SK-N-SH treated with all-trans-retinoic acid at 6 μM for 48 hours (cell line): ENCODE measurements around the gene RALGAPB.
"Not testable (repeated sequence)": the region's sequence is repeated elsewhere in the genome, so short reads cannot be mapped to it uniquely, and the experiment has no call there.

ENCODE experiments used
- ATAC-seq: fragments of 200-7000 bp; cut with Tn5 transposase; 3 replicates; pipeline ENCODE4 v1.9.1; 2020; ENCODE audit warnings: mild to moderate bottlenecking, moderate library complexity
- ARNTL ChIP-seq: fragments of 450-650 bp; formaldehyde crosslinking; IDR thresholded peaks from 2 replicates; pipeline ENCODE4 v1.5.0; 2020; ENCODE audit warnings: low read depth, mild to moderate bottlenecking, moderate library complexity, borderline replicate concordance
- BACH2 ChIP-seq: fragments of 250-450 bp; sonication (Bioruptor Pico); IDR thresholded peaks from 2 replicates; pipeline ENCODE4 v1.9.0; 2021; ENCODE audit warnings: mild to moderate bottlenecking, borderline replicate concordance
- CREB5 ChIP-seq: fragments of 250-450 bp; sonication (Bioruptor Pico); IDR thresholded peaks from 2 replicates; pipeline ENCODE4 v1.5.1; 2020; ENCODE audit warnings: low read depth, mild to moderate bottlenecking, moderate library complexity
- CSDC2 ChIP-seq: fragments of 250-450 bp; sonication (Bioruptor Pico); IDR thresholded peaks from 2 replicates; pipeline ENCODE4 v1.5.0; 2020; ENCODE audit warnings: mild to moderate bottlenecking, moderate library complexity
- CSRNP3 ChIP-seq: fragments of 250-450 bp; sonication (Bioruptor Pico); IDR thresholded peaks from 2 replicates; pipeline ENCODE4 v1.5.1; 2021; ENCODE audit warnings: mild to moderate bottlenecking, moderate library complexity
- GLIS3 ChIP-seq: fragments of 250-450 bp; sonication (Bioruptor Pico); IDR thresholded peaks from 2 replicates; pipeline ENCODE4 v1.5.0; 2020; ENCODE audit warnings: mild to moderate bottlenecking, moderate library complexity
- ISL1 ChIP-seq: fragments of 250-450 bp; sonication (Bioruptor Pico); IDR thresholded peaks from 2 replicates; pipeline ENCODE4 v2.1.2; 2022; ENCODE audit warnings: mild to moderate bottlenecking, moderate library complexity
- OSR1 ChIP-seq: fragments of 250-450 bp; sonication (Bioruptor Pico); IDR thresholded peaks from 2 replicates; pipeline ENCODE4 v1.8.0; 2022; ENCODE audit warnings: moderate library complexity, mild to moderate bottlenecking, inconsistent platforms
- PATZ1 ChIP-seq: fragments of 250-450 bp; sonication (Bioruptor Pico); IDR thresholded peaks from 2 replicates; pipeline ENCODE4 v1.8.0; 2020; ENCODE audit warnings: mild to moderate bottlenecking, moderate library complexity, borderline replicate concordance
- POU6F1 ChIP-seq: fragments of 250-450 bp; sonication (Bioruptor Pico); IDR thresholded peaks from 2 replicates; pipeline ENCODE4 v1.8.0; 2021; ENCODE audit warnings: low read depth, mild to moderate bottlenecking, moderate library complexity, borderline replicate concordance
- PPARA ChIP-seq: fragments of 250-450 bp; sonication (Bioruptor Pico); IDR thresholded peaks from 2 replicates; pipeline ENCODE4 v1.5.0; 2020; ENCODE audit warnings: mild to moderate bottlenecking, borderline replicate concordance
- SNAI2 ChIP-seq: fragments of 250-450 bp; sonication (Bioruptor Pico); IDR thresholded peaks from 2 replicates; pipeline ENCODE4 v1.5.0; 2020; ENCODE audit warnings: mild to moderate bottlenecking, moderate library complexity
- TCF4 ChIP-seq: fragments of 250-450 bp; sonication (Bioruptor Pico); IDR thresholded peaks from 2 replicates; pipeline ENCODE4 v1.8.0; 2021; ENCODE audit warnings: mild to moderate bottlenecking, moderate library complexity, borderline replicate concordance
- TOX ChIP-seq: fragments of 250-450 bp; sonication (Bioruptor Pico); IDR thresholded peaks from 2 replicates; pipeline ENCODE4 v1.8.0; 2021; ENCODE audit warnings: mild to moderate bottlenecking, moderate library complexity, borderline replicate concordance
- ZC3H10 ChIP-seq: fragments of 250-450 bp; sonication (Bioruptor Pico); IDR thresholded peaks from 2 replicates; pipeline ENCODE4 v1.5.1; 2021; ENCODE audit warnings: mild to moderate bottlenecking, moderate library complexity
- ZFP3 ChIP-seq: fragments of 250-450 bp; sonication (Bioruptor Pico); IDR thresholded peaks from 2 replicates; pipeline ENCODE4 v1.5.0; 2020; ENCODE audit warnings: mild to moderate bottlenecking, moderate library complexity
- ZFP30 ChIP-seq: fragments of 450-650 bp; formaldehyde crosslinking; IDR thresholded peaks from 2 replicates; pipeline ENCODE4 v1.5.0; 2022; ENCODE audit warnings: mild to moderate bottlenecking, moderate library complexity
- ZNF565 ChIP-seq: fragments of 450-650 bp; formaldehyde crosslinking; conservative IDR thresholded peaks from 2 replicates; pipeline ENCODE4 v1.5.0; 2020; ENCODE audit warnings: low read depth, mild to moderate bottlenecking, moderate library complexity
- ZNF70 ChIP-seq: fragments of 450-650 bp; formaldehyde crosslinking; IDR thresholded peaks from 2 replicates; pipeline ENCODE4 v1.5.0; 2020; ENCODE audit warnings: mild to moderate bottlenecking, moderate library complexity
- ZNF8 ChIP-seq: fragments of 450-650 bp; formaldehyde crosslinking; IDR thresholded peaks from 2 replicates; pipeline ENCODE4 v1.5.0; 2020; ENCODE audit warnings: mild to moderate bottlenecking, moderate library complexity
- TF ChIP-seq, protein P1 (sequence below): fragments of 250-450 bp; sonication (Bioruptor Pico); IDR thresholded peaks from 2 replicates; pipeline ENCODE4 v1.5.0; 2020; ENCODE audit warnings: mild to moderate bottlenecking, moderate library complexity

The RALGAPB gene

GRCh38 chr20:38505091-38505455, 32.4 kb downstream of the RALGAPB start:
- no peak for TF ChIP-seq ZNF8
- TF ChIP-seq OSR1 (CRISPR knock-in tag), result no peak
- TF ChIP-seq ZNF565 (CRISPR knock-in tag), result no peak
- no peak for TF ChIP-seq POU6F1
- TF ChIP-seq GLIS3 (CRISPR knock-in tag), result no peak
- no peak for TF ChIP-seq ZNF70 (CRISPR knock-in tag)
- TF ChIP-seq CSDC2, result no peak
- TF ChIP-seq PATZ1, result no peak
- no peak for TF ChIP-seq ZFP3 (CRISPR knock-in tag)
- TF ChIP-seq SNAI2 (CRISPR knock-in tag), result no peak
- no peak for TF ChIP-seq BACH2 (CRISPR knock-in tag)
- no peak for ATAC-seq

GRCh38 chr20:38511726-38512125, 39.1 kb downstream of the RALGAPB start:
- not testable (repeated sequence) for ATAC-seq

GRCh38 chr20:38514185-38514584, 41.5 kb downstream of the RALGAPB start:
- no peak for ATAC-seq
- TF ChIP-seq, protein P1, sequence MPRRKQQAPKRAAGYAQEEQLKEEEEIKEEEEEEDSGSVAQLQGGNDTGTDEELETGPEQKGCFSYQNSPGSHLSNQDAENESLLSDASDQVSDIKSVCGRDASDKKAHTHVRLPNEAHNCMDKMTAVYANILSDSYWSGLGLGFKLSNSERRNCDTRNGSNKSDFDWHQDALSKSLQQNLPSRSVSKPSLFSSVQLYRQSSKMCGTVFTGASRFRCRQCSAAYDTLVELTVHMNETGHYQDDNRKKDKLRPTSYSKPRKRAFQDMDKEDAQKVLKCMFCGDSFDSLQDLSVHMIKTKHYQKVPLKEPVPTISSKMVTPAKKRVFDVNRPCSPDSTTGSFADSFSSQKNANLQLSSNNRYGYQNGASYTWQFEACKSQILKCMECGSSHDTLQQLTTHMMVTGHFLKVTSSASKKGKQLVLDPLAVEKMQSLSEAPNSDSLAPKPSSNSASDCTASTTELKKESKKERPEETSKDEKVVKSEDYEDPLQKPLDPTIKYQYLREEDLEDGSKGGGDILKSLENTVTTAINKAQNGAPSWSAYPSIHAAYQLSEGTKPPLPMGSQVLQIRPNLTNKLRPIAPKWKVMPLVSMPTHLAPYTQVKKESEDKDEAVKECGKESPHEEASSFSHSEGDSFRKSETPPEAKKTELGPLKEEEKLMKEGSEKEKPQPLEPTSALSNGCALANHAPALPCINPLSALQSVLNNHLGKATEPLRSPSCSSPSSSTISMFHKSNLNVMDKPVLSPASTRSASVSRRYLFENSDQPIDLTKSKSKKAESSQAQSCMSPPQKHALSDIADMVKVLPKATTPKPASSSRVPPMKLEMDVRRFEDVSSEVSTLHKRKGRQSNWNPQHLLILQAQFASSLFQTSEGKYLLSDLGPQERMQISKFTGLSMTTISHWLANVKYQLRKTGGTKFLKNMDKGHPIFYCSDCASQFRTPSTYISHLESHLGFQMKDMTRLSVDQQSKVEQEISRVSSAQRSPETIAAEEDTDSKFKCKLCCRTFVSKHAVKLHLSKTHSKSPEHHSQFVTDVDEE (CRISPR knock-in tag), result no peak
- no peak for TF ChIP-seq CSDC2
- no peak for TF ChIP-seq ZFP30 (CRISPR knock-in tag)
- no peak for TF ChIP-seq ZC3H10
- no peak for TF ChIP-seq PPARA
- no peak for TF ChIP-seq ZNF565 (CRISPR knock-in tag)
- no peak for TF ChIP-seq ZFP3 (CRISPR knock-in tag)
- TF ChIP-seq OSR1 (CRISPR knock-in tag), result no peak
- TF ChIP-seq POU6F1, result no peak
- no peak for TF ChIP-seq ISL1 (CRISPR knock-in tag)
- TF ChIP-seq CSRNP3 (CRISPR knock-in tag), result no peak
- TF ChIP-seq TCF4 (CRISPR knock-in tag), result no peak
- no peak for TF ChIP-seq BACH2 (CRISPR knock-in tag)
- TF ChIP-seq PATZ1, result no peak
- TF ChIP-seq ZNF70 (CRISPR knock-in tag), result no peak
- no peak for TF ChIP-seq TOX (CRISPR knock-in tag)
- no peak for TF ChIP-seq GLIS3 (CRISPR knock-in tag)
- no peak for TF ChIP-seq CREB5 (CRISPR knock-in tag)
- TF ChIP-seq SNAI2 (CRISPR knock-in tag), result no peak
- TF ChIP-seq ARNTL (CRISPR knock-in tag), result no peak
- TF ChIP-seq, all 23 proteins: peak for 0
